HUDEP-2 (cell line): ENCODE results near the gene OR7A10.
A peak's percentile ranks its signal among the peaks of the same experiment; 100 is the strongest.

Experiments
- DNase-seq, 76 experiments: peaks; one replicate each; lab custom pipeline; 2025; ENCODE audit not compliant: unreplicated experiment in 76 of 76; lab: John Stamatoyannopoulos, UW

Gene OR7A10

GRCh38 chr19:14848822-14849221, at the start of gene OR7A10:
Gene OR7A10, minus strand, starts transcription at chr19:14848922. Its CDS starts 7,045 bp downstream, at chr19:14841877.
- no peak for DNase-seq

GRCh38 chr19:14890643-14891379, 42.1 kb upstream of the OR7A10 start:
- peak in 73 of 76 experiments; percentile 43 to 94 (median 76) for DNase-seq

GRCh38 chr19:14889994-14890642, 41.4 kb upstream of the OR7A10 start:
- DNase-seq: peak in 14 of 76 experiments; percentile 25 to 72 (median 50)

GRCh38 chr19:14886032-14886431, 37.3 kb upstream of the OR7A10 start, which contains the start of gene OR7A17:
Gene OR7A17, minus strand, starts transcription at chr19:14886132. Its CDS starts 4,777 bp downstream, at chr19:14881355.
- DNase-seq: no peak

GRCh38 chr19:14871619-14872230, 23.0 kb upstream of the OR7A10 start:
- peak in 15 of 76 experiments; percentile 3 to 60 (median 16) for DNase-seq

GRCh38 chr19:14868497-14868896, 19.8 kb upstream of the OR7A10 start:
- DNase-seq: no peak

- no peak for DNase-seq
These were observed 5.1 kb downstream of the OR7A10 start for GRCh38 chr19:14843578-14843977.

- DNase-seq: no peak
These were observed 5.6 kb downstream of the OR7A10 start for GRCh38 chr19:14843169-14843568.

- no peak for DNase-seq
These were observed 8.5 kb downstream of the OR7A10 start for GRCh38 chr19:14840206-14840605.

- no peak for DNase-seq
These were observed 11.3 kb downstream of the OR7A10 start for GRCh38 chr19:14837391-14837790.

GRCh38 chr19:14835011-14835410, 13.7 kb downstream of the OR7A10 start, which contains the start of the genes OR7A5 and OR7C1:
Gene OR7A5, minus strand, starts transcription at chr19:14835185. Its CDS starts 6,944 bp downstream, at chr19:14828241.
Gene OR7C1, minus strand, starts transcription at chr19:14835185. Its CDS starts 35,049 bp downstream, at chr19:14800136.
- no peak for DNase-seq

- DNase-seq: peak in 73 of 76 experiments; percentile 49 to 96 (median 83)
These were observed 18.0 kb downstream of the OR7A10 start for GRCh38 chr19:14830702-14831101.

GRCh38 chr19:14826006-14826405, 22.7 kb downstream of the OR7A10 start:
- no peak for DNase-seq

- no peak for DNase-seq
These were observed 26.8 kb downstream of the OR7A10 start for GRCh38 chr19:14821937-14822336.

GRCh38 chr19:14818588-14818987, 30.1 kb downstream of the OR7A10 start:
- no peak for DNase-seq

GRCh38 chr19:14817052-14817451, 31.7 kb downstream of the OR7A10 start:
- no peak for DNase-seq

GRCh38 chr19:14814982-14815652, 33.6 kb downstream of the OR7A10 start:
- no peak for DNase-seq

GRCh38 chr19:14809272-14810057, 39.3 kb downstream of the OR7A10 start:
- DNase-seq: no peak

GRCh38 chr19:14804765-14805164, 44.0 kb downstream of the OR7A10 start:
- no peak for DNase-seq

- DNase-seq: peak in 1 of 76 experiments; percentile 4
These were observed 50.0 kb downstream of the OR7A10 start for GRCh38 chr19:14798760-14799159.
